Astrocyte of the hippocampus (primary cell): Measurements from ENCODE around the gene ACER1.
"Not testable (repeated sequence)": the region's sequence is repeated elsewhere in the genome, so short reads cannot be mapped to it uniquely, and the experiment has no call there.

Experiments used
- DNase-seq: peaks from one replicate; pipeline ENCODE4 v3.0.0; 2011; ENCODE audit warnings: low read depth, low spot score

The ACER1 gene, protein sequence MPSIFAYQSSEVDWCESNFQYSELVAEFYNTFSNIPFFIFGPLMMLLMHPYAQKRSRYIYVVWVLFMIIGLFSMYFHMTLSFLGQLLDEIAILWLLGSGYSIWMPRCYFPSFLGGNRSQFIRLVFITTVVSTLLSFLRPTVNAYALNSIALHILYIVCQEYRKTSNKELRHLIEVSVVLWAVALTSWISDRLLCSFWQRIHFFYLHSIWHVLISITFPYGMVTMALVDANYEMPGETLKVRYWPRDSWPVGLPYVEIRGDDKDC

GRCh38 chr19:6333439-6333838 lies at the start of gene ACER1:
Gene ACER1, minus strand, starts transcription at chr19:6333612. Its CDS starts 61 bp downstream, at chr19:6333551.
- DNase-seq = no peak

- DNase-seq = no peak
Measured at GRCh38 chr19:6383188-6383587, 49.8 kb upstream of the ACER1 start.

- DNase-seq = no peak
Measured at GRCh38 chr19:6381030-6381750, 47.8 kb upstream of the ACER1 start.

GRCh38 chr19:6379744-6380143 lies 46.3 kb upstream of the ACER1 start:
- DNase-seq = no peak

DNA sequence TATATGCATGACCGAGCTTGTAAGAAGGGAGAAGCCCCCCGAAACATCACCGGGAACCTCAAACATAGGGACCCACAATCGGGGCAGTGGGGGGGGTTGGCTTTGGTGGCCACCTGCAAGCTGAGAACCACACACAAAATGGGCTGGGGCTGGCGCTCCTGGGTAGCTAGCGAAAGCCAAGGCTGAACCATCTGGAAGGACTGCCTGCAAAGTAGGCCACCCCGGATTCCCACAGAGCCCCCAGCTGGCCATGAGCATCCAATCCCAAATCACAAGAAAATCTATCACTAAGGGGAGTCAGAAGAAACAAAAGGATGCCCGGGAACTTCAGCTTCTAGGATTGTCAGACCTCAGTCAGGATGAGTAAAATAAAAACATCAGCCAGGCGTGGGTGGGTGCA lies 45.1 kb upstream of the ACER1 start:
- DNase-seq = no peak

DNA sequence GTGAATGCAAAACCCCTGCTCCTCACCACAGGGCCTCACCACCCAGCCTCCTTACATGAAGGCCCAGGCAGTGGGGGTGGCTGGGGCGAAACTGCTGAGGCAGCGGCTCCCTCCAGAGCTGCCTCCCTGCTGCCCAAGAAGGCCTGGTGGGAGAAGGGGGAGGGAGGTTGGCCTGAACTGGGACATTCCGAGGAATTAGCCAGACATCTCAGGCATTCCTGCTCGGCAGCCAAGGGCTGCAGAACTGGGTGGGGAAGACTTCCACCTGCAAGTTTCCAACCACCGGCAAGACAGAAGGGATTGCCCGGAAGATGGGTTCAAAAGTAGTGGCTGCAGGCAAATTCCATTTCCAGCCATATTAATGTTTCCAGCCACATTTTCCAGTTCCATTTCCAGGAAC lies 44.6 kb upstream of the ACER1 start:
- peak; percentile 90 for DNase-seq

DNA sequence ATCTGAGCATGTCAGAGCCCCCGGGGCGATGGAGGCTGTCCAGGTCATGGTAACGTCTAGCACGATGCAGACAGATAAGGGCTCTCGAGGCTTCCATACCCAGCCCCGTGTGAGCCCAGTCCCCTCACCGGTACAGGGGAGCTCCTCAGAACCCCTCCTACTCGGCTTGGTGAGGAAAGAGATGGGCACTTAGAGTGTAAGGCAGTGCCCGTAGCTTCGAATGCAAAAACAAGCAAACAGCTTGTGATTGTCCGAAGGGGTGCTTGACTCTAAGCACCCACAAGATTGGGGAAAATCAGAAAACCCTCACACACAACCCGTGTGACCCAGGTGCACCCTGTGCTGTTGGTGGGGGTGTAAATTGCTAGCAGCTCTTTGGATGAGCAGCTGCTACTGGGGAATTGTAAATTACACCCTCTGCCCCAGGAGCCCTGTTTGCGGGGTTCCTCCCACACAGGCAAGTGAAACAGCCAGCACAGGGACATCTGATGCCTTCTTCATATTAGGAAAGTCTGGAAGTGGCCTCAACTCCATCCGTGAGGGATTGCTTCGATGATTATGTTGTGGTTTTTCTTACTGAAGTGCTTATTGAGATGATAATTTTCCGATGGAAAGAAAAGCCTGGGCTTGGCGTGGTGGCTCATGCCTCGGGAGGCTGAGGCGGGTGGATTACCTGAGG lies 43.2 kb upstream of the ACER1 start:
- DNase-seq = no peak

DNA sequence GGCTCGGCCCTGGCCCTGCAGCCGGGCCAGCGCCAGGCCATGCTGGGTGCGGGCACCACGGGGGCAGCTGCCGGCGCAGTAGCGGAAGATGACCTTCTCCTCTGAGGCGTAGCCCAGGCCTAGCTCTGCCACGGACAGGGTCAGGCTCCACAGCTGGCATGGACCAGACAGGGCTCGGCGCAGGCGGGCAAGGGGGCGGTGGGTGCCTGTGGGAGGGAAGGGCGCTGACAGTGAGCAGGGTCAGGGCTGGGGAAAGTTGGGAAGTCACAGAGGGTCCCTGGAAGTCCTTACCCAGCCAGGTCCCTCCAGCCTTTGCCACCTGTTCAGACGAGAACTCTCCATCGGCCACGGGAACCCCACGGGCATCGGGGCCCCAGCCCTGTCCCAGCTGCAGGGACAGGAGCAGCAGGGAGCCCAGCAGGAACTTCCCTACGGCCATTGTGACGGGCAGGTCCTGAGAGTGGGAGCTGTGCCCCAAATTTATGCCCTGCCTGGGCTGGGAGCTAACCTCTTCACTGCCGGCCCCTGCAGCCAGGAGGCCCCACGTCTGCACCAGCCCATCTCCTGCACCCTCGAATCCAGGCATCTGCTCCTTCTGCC lies 42.1 kb upstream of the ACER1 start, which contains the start of gene PSPN:
PSPN (minus strand) TSS at position 523 of the 600 bp plus-strand sequence; CDS start at position 439, 84 bp downstream.
- DNase-seq = no peak

DNA sequence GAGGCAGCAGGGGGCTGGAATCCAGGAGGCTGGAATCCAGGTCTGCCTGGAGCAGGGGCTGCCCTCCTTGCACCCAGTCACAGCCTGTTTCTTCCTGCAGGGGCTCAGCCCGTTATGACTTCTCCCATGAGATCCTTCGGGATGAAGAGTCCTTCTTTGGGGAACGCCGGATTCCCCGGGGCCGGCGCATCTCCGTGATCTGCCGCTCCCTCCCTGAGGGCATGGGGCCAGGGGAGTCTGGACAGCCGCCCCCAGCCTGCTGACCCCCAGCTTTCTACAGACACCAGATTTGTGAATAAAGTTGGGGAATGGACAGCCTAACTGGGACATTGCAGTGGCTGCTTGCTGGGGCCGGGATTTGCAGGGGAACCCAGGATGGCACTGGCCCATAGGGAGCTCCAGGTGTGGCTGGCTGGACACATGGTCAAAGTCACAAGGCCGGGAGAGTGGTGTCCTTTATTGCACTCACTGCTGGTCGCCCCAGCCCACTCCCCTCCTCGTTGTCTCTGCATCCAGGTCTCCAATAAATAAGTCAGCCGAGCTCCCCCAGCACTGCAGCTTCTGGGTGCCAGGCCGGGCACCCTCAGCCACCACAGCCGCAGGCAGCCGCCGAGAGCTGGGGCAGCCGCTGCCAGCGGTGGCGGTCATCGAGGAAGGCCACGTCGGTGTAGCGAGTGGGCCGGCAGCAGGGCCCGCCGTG lies 41.4 kb upstream of the ACER1 start:
- no peak for DNase-seq

DNA sequence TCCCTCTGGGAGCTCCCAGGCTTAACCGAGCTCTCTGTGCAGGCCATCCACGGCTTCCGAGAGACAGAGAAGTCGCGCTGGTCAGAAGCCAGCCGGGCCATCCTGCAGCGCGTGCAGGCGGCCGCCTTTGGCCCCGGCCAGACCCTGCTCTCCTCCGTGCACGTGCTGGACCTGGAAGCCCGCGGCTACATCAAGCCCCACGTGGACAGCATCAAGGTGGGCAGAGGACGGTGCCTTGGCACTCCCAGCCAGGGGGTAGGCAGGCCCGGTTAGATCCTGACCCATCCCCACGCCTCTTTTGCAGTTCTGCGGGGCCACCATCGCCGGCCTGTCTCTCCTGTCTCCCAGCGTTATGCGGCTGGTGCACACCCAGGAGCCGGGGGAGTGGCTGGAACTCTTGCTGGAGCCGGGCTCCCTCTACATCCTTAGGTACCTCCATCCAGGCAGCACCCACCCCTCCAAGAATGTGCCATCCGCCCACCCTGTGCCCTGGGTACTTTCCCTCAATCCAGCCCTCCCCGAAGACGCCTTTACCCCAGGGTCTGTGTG lies 40.8 kb upstream of the ACER1 start:
- no peak for DNase-seq

DNA sequence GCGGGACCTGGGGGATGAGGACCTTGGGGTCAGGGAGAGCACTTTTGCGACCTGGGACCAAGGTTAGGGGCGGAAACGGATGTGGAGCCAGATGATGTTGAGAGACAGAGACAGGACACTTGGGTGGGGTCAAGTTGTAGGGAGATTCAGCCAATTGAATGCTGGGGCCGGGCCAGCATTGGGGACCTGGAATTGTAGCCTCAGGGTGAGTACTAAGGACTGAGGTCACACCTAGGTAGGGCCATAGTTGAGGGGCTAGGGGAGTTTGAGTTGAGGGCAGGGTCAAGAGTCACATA lies 40.3 kb upstream of the ACER1 start:
- DNase-seq = no peak

DNA sequence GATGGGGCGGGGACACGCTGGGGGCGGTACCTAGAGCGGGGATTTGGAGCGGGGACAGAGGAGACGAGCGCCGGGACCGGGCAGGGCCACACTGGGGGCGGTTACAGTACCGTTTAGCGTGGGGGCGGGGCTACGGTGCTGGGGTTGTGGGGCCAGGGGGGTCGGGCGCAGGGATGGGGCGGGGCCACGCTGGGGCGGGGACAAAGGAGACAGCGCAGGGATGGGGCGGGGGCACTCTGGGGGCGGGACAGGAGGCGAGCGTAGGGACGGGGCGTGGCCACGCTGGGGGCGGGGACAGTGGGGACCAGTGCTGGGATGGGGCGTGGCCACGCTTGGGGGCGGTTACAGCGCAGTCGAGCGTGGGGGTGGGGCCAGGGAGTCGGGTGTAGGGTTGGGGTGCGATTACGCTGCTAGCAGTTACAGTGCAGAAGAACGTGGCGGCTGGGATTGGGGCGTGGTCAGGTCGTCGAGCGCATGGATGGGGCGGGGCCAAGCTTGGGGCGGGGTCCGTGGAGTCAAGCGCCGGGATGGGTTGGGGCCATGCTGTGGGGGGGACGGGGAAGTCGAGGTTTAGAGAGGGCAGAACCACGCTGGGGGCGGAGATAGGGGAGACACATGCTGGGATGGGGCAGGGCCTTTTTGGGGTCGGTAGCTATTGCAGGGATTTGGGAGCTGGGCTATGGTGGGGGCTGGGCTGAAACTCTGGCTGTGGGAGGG lies 39.8 kb upstream of the ACER1 start:
- peak; percentile 99 for DNase-seq

GRCh38 chr19:6372594-6373095 lies 39.2 kb upstream of the ACER1 start, which contains the start of gene ALKBH7:
Gene ALKBH7, plus strand, starts transcription at chr19:6372794. Its CDS starts 27 bp downstream, at chr19:6372821.
- DNase-seq = peak; percentile 100

DNA sequence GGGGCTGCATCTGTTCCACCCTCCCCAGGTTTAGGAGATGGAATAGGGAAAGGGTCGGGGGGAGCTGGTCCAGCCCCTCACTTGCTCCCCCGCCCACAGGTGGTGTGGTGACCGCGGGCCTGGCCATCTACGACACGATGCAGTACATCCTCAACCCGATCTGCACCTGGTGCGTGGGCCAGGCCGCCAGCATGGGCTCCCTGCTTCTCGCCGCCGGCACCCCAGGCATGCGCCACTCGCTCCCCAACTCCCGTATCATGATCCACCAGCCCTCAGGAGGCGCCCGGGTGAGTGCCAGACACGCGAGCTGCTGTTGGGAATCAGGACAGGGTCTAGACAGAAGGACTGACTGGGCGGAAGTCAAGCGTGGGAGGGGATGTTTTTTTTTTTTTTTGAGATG lies 30.9 kb upstream of the ACER1 start:
- DNase-seq = no peak

GRCh38 chr19:6362351-6362801 lies 29.0 kb upstream of the ACER1 start:
- DNase-seq = no peak

DNA sequence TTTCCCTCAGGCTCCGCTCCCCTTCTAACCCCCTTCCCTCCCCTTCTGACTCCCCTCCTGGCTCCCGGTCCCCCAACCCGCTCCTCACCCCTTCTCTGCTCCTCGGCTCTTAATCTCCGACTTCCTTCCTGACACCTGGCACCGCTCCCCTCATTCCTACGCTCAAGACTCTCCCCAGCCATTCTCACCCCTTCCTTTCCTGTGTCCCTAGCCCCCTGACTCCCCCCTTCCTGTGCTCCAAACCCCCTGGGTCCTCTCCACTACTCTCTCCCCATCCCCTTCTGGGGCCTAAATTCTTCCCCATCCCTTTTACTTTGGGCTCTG lies 28.6 kb upstream of the ACER1 start:
- DNase-seq = no peak

DNA sequence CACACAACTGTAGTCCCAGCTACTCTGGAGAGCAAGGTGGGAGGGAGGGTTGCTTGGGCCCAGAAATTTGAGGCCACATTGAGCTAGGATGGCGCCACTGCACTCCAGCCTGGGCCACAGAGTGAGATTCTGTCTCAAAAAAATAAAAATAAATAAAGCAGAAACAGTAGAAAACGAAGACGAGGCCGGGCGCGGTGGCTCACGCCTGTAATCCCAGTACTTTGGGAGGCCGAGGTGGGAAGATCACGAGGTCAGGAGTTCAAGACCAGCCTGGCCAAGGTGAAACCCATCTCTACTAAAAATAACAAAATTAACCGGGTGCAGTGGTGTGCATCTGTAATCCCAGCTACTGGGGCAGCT lies 27.4 kb upstream of the ACER1 start:
- DNase-seq = not testable (repeated sequence)

GRCh38 chr19:6360445-6360844 lies 27.0 kb upstream of the ACER1 start:
- not testable (repeated sequence) for DNase-seq

- DNase-seq = no peak
Measured at GRCh38 chr19:6359568-6360341, 26.3 kb upstream of the ACER1 start.

DNA sequence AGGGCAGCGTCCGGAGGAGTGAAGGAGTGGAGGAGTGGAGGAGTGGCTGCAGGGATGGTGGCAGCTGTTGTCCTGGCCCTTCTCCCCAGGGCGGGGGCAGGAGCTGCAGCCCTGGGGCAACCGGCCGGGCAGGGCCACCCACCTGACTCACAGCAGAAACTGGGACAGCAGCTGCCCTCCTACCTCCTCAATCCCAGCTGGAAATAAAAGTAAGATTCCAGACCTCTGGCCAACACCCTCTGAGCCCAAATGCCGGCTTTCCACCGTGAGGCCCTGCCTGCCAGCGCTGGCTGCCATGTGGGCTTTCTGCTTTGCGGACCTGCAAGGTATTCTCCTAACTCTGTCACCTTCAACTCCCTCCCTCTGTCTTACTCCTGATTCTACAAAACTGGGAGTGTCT lies 24.6 kb upstream of the ACER1 start:
- no peak for DNase-seq
